Neural cell (in vitro differentiated cells): Measurements from ENCODE around the gene IL17REL. TPM values are rescaled to one million over a fixed set of nuclear protein-coding genes. Genes with fewer than 3 reads are reported as not detected.

Experiments
- H2AFZ ChIP-seq: fragments of 200-600, 300-800 bp; sonication (generic), shearing (Covaris generic); 2 replicates; pipeline ENCODE4 v1.6.0; 2014; ENCODE audit warnings: low read depth, mild to moderate bottlenecking, antibody characterized with exemption, low read length, moderate library complexity
- H3F3A ChIP-seq: fragments of 200-600 bp; shearing (Covaris generic); 2 replicates; pipeline ENCODE4 v1.6.1; 2016; ENCODE audit warnings: mild to moderate bottlenecking, moderate library complexity, mixed read lengths, antibody characterized with exemption, low read length; ENCODE audit not compliant: insufficient read depth, poor library complexity, severe bottlenecking
- H3K27ac ChIP-seq: fragments of 200-600, 300-800 bp; sonication (generic), shearing (Covaris generic); 2 replicates; pipeline ENCODE4 v1.5.1; 2014; ENCODE audit warnings: mild to moderate bottlenecking, low read length, moderate library complexity
- H3K27me3 ChIP-seq: fragments of 300-800, 200-600 bp; sonication (generic), shearing (Covaris generic); 2 replicates; pipeline ENCODE4 v1.6.0; 2014; ENCODE audit warnings: mild to moderate bottlenecking, low read depth, low read length, moderate library complexity; ENCODE audit not compliant: insufficient read depth
- H3K36me3 ChIP-seq: fragments of 300-800, 200-600 bp; sonication (generic), shearing (Covaris generic); 2 replicates; pipeline ENCODE4 v1.5.1; 2014; ENCODE audit warnings: mild to moderate bottlenecking, antibody characterized with exemption, low read length, moderate library complexity; ENCODE audit not compliant: insufficient read depth
- H3K4me2 ChIP-seq: fragments of 300-800, 200-600 bp; sonication (generic), shearing (Covaris generic); 2 replicates; pipeline ENCODE4 v1.6.0; 2014; ENCODE audit warnings: mild to moderate bottlenecking, low read length
- H3K4me3 ChIP-seq: fragments of 300-800, 200-600 bp; sonication (generic), shearing (Covaris generic); 2 replicates; pipeline ENCODE4 v1.5.1; 2014; ENCODE audit warnings: mild to moderate bottlenecking, low read length, moderate library complexity
- H3K79me2 ChIP-seq: fragments of 200-600 bp; shearing (Covaris generic); replicated peaks from 2 replicates; pipeline ENCODE4 v1.6.0; 2014; ENCODE audit warnings: mild to moderate bottlenecking, low read length, moderate library complexity; ENCODE audit not compliant: insufficient read depth
- H3K9ac ChIP-seq: fragments of 300-800, 200-600 bp; sonication (generic), shearing (Covaris generic); 2 replicates; pipeline ENCODE4 v1.6.1; 2016; ENCODE audit warnings: mild to moderate bottlenecking, low read length, mixed read lengths
- H3K9me2 ChIP-seq: fragments of 200-600 bp; shearing (Covaris generic); 2 replicates; pipeline ENCODE4 v1.6.1; 2016; ENCODE audit warnings: mild to moderate bottlenecking, low read length, mixed read lengths; ENCODE audit not compliant: insufficient read depth
- H3K9me3 ChIP-seq: fragments of 200-600, 300-800 bp; sonication (generic), shearing (Covaris generic); 2 replicates; pipeline ENCODE4 v1.6.1; 2016; ENCODE audit warnings: mild to moderate bottlenecking, mixed run types, low read length, moderate library complexity, mixed read lengths
- H4K20me1 ChIP-seq: fragments of 200-600 bp; shearing (Covaris generic); 2 replicates; pipeline ENCODE4 v1.6.1; 2016; ENCODE audit warnings: mild to moderate bottlenecking, mixed run types; ENCODE audit not compliant: insufficient read depth
- EP300 ChIP-seq: fragments of 450-650 bp; conservative IDR thresholded peaks from 2 replicates; pipeline ENCODE4 v1.6.1; 2014; ENCODE audit warnings: antibody characterized with exemption, mild to moderate bottlenecking, moderate library complexity; ENCODE audit not compliant: poor library complexity, severe bottlenecking
- EZH2 ChIP-seq: fragments of 200-600, 300-800 bp; shearing (Covaris generic), sonication (generic); IDR thresholded peaks from 2 replicates; pipeline ENCODE4 v1.6.1; 2014; ENCODE audit warnings: antibody characterized with exemption, low read length, borderline replicate concordance, mild to moderate bottlenecking; ENCODE audit not compliant: insufficient read depth, poor library complexity, severe bottlenecking
- MXI1 ChIP-seq: fragments of 450-650 bp; conservative IDR thresholded peaks from 2 replicates; pipeline ENCODE4 v1.6.1; 2014; ENCODE audit warnings: antibody characterized with exemption, mild to moderate bottlenecking; ENCODE audit not compliant: poor library complexity, severe bottlenecking
- POLR2AphosphoS5 ChIP-seq: IDR thresholded peaks from 2 replicates; pipeline ENCODE4 v1.6.1; 2012
- RAD21 ChIP-seq: fragments of 450-650 bp; conservative IDR thresholded peaks from 2 replicates; pipeline ENCODE4 v1.6.1; 2014; ENCODE audit warnings: antibody characterized with exemption, mild to moderate bottlenecking, moderate library complexity
- REST ChIP-seq: IDR thresholded peaks from 2 replicates; pipeline ENCODE4 v1.6.1; 2012; ENCODE audit warnings: borderline replicate concordance
- SMC3 ChIP-seq: fragments of 450-650 bp; conservative IDR thresholded peaks from 2 replicates; pipeline ENCODE4 v1.6.1; 2014; ENCODE audit warnings: antibody characterized with exemption, mild to moderate bottlenecking, moderate library complexity; ENCODE audit not compliant: poor library complexity
- TAF1 ChIP-seq: IDR thresholded peaks from 2 replicates; pipeline ENCODE4 v1.6.1; 2012; ENCODE audit warnings: low read depth
- polyA plus RNA-seq: library from polyadenylated mRNA; depleted of rRNA; stranded (reverse); fragments of >200 nt; gene quantifications from 2 replicates; pipeline ENCODE4 v1.2.3, GENCODE V29; 2014
- TF ChIP-seq, protein P1 (sequence below): fragments of 450-650 bp; IDR thresholded peaks from 2 replicates; pipeline ENCODE4 v1.5.1; 2014; ENCODE audit warnings: antibody characterized with exemption, mild to moderate bottlenecking, moderate library complexity; ENCODE audit not compliant: poor library complexity, severe bottlenecking

Gene IL17REL
- polyA plus RNA-seq, 1 donor from 2014 or later, result not detected

- Histone ChIP-seq H3K27ac (no peak overlapping the region), H3K79me2 (no peaks in the 10 kb centered on the region), H3K4me3 (no peak overlapping the region), H3K4me2 (no peak overlapping the region), H4K20me1 (no peaks in the 10 kb centered on the region), H3K9me3 (no peaks in the 10 kb centered on the region), H3K9ac (no peak overlapping the region), H3F3A (no peaks in the 10 kb centered on the region), H3K9me2 (no peaks in the 10 kb centered on the region), H3K27me3 (peaks cover 6% of the 10 kb centered on the region), H3K36me3 (no peaks in the 10 kb centered on the region), H2AFZ (no peak overlapping the region)
- TF ChIP-seq REST (no peak), MXI1 (no peak), SMC3 (no peak), EP300 (no peak), TAF1 (no peak), EZH2 (no peak)
- TF ChIP-seq, protein P1, sequence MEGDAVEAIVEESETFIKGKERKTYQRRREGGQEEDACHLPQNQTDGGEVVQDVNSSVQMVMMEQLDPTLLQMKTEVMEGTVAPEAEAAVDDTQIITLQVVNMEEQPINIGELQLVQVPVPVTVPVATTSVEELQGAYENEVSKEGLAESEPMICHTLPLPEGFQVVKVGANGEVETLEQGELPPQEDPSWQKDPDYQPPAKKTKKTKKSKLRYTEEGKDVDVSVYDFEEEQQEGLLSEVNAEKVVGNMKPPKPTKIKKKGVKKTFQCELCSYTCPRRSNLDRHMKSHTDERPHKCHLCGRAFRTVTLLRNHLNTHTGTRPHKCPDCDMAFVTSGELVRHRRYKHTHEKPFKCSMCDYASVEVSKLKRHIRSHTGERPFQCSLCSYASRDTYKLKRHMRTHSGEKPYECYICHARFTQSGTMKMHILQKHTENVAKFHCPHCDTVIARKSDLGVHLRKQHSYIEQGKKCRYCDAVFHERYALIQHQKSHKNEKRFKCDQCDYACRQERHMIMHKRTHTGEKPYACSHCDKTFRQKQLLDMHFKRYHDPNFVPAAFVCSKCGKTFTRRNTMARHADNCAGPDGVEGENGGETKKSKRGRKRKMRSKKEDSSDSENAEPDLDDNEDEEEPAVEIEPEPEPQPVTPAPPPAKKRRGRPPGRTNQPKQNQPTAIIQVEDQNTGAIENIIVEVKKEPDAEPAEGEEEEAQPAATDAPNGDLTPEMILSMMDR, result no peak
Measured at GRCh38 chr22:50004918-50005317, 7.6 kb downstream of the IL17REL start.

GRCh38 chr22:50002791-50003190 lies 9.8 kb downstream of the IL17REL start:
- H3K4me2 ChIP-seq, result no peak overlapping the region
- no peaks in the 10 kb centered on the region for H4K20me1 ChIP-seq
- H3K9me2 ChIP-seq, result no peaks in the 10 kb centered on the region
- no peak overlapping the region for H2AFZ ChIP-seq
- no peaks in the 10 kb centered on the region for H3K9me3 ChIP-seq
- TF ChIP-seq, protein P1, result no peak
- TF ChIP-seq EZH2, result no peak
- TF ChIP-seq REST, result no peak
- no peak for TF ChIP-seq MXI1
- TF ChIP-seq SMC3, result no peak
- TF ChIP-seq TAF1, result no peak
- TF ChIP-seq EP300, result no peak
- no peak for TF ChIP-seq POLR2AphosphoS5
- TF ChIP-seq RAD21, result no peak
- no peaks in the 10 kb centered on the region for H3K79me2 ChIP-seq
- H3K36me3 ChIP-seq, result no peaks in the 10 kb centered on the region
- H3K27me3 ChIP-seq, result peaks cover 9% of the 10 kb centered on the region
- no peak overlapping the region for H3K9ac ChIP-seq
- no peak overlapping the region for H3K27ac ChIP-seq
- no peaks in the 10 kb centered on the region for H3F3A ChIP-seq
- no peak overlapping the region for H3K4me3 ChIP-seq
